Airway epithelial cell (primary cell): Measurements from ENCODE around the gene BFSP1. TPM values are rescaled to one million over a fixed set of nuclear protein-coding genes. Genes with fewer than 3 reads are reported as not detected.

Source experiments
- total RNA-seq: library from RNA; depleted of rRNA; stranded (reverse); fragments of >200 nt; gene quantifications from 2 replicates; pipeline ENCODE4 v1.2.3, GENCODE V29; 2015

BFSP1 gene
- total RNA-seq: 3.0 and 3.3 TPM in 2 replicates

DNA sequence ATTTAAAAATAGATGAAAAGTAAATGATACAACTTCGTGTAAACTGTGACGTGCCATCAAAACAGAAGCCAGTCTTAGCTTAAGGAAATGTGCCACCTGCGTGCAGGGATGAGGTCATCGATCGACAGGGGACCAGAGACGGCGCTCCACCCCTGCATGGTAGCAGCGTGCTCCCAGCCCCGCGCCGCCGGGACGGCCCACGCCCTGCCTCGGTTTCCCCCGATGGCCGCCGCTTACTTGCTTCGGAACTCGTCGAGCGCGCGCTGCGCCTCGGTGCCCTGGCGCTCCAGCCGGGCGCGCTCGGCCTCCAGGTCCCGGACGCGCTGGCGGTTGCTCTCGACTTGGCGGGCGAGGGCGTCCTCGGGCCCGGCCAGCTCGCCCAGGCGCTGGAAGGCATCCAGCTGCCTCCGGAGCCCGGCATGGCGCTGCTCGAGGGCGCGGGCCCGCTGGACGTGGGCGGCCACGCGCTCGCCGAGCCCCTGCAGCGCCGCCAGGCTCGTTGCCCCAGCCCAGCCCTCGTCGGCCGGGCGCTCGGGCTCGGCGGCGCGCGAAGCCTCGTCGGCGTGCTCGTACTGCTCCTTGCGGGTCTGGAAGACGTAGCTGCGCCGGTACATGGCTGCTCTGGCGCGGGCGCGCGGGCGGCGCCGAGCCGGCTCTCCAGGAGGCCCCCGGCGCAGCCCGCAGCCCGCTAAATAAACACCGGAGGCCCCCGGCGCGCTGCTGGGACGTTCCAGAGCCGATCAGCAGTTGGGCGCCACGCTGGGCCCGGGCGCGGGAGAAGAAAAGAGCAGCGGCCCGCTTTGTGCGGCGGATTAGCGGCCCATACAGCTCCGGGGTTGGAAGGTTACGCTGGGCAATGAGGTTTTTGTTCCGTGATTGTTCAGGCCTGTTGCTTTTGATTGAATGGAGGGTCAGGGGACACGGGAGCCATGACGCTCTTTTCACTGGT lies at the start of gene BFSP1:
Gene BFSP1, minus strand, starts transcription at position 664 of the 949 bp plus-strand sequence. Its CDS starts 50 bp downstream, at position 614.

DNA sequence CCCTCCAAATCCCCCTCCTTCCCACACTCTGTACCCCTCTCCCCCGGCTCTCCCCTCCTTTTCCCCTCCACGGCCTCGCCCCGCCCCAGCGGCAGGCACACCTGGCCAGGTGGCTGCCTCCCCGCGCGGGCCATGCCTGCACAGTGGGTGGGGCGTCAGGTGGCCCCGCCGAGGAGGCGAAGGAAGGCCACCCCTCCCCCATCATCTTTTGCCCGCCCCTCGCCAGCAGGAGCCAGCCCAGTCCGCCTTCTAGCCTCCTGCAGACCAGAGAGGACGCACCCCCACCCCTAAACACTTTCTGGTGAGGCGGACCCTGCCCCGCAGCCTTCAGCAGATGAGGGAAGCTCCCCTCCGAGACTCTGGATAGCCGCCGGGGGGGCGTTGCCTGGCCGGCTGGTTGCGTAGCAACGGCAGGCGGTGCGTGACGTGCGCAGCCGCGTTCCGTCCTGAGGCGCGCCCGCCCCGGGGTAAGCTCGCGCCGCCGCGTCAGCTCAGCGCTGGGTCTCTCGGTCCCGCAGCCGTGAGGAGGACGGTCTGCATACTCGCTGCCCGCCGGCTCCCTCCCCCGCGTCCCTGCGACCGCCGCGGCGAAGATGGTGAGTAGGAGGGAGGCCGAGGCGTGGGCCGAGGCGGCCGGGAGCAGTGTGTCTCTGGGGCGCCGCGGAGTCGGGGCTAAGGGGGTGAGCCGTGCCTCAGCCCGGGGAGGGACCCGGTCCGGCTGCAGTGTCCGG lies 38.6 kb upstream of the BFSP1 start, which contains the start of gene DSTN:
Gene DSTN, plus strand, starts transcription at position 460 of the 731 bp plus-strand sequence. Its CDS starts 134 bp downstream, at position 594.

Other genes with a start within 250 kb of the BFSP1 start
- gene DSTN, start 38.7 kb upstream of the BFSP1 start, total RNA-seq: 372 and 408 TPM in 2 replicates
- 73.4 and 92.5 TPM in 2 replicates for gene RRBP1, start 150.9 kb upstream of the BFSP1 start, total RNA-seq
- not detected in 2 replicates for gene BANF2, start 168.6 kb upstream of the BFSP1 start, total RNA-seq